Fibroblast of lung (primary cell): Measurements from ENCODE around the gene SULT4A1.

Source experiments
- CTCF ChIP-seq, 2 donors: IDR thresholded peaks in 1 of 2; conservative IDR thresholded peaks in 1 of 2; 1 replicate in 1 of 2; 2 replicates in 1 of 2; pipeline ENCODE4 v1.5.1; 2011 to 2012; ENCODE audit warnings: low read length in 2 of 2, control low read depth in 1 of 2, inconsistent platforms in 1 of 2, low read depth in 1 of 2, mild to moderate bottlenecking in 1 of 2
- EZH2 ChIP-seq: IDR thresholded peaks from 2 replicates; pipeline ENCODE4 v1.5.1; 2012; ENCODE audit warnings: low read length, control low read depth, mild to moderate bottlenecking; ENCODE audit errors: missing control alignments

GRCh38 chr22:43860831-43861230 is 1.5 kb downstream of the SULT4A1 start:
- TF ChIP-seq CTCF (conservative IDR thresholded peaks at IDR 0.05 in 1 of 2, IDR thresholded peaks at IDR 0.05 in 1 of 2; ENCODE audit: low read depth in 1 of 2, low read length in 2 of 2) (no peak), EZH2 (no peak)
